MM.1S (cell line): Measurements from ENCODE around the gene CEP63.

ENCODE experiments used
- DNase-seq: peaks from one replicate; pipeline ENCODE4 v3.0.0-alpha.2; 2015
- H2AFZ ChIP-seq: fragments of 300-600 bp; sonication (generic); 2 replicates; pipeline ENCODE4 v1.6.0; 2016; ENCODE audit warnings: antibody characterized with exemption, low read length
- H3F3A ChIP-seq: fragments of 300-600 bp; sonication (generic); 2 replicates; pipeline ENCODE4 v1.6.1; 2016; ENCODE audit warnings: mild to moderate bottlenecking, antibody characterized with exemption, low read length, moderate library complexity, mixed read lengths; ENCODE audit not compliant: insufficient read depth
- H3K27ac ChIP-seq: fragments of 300-600 bp; sonication (generic); 2 replicates; pipeline ENCODE4 v1.5.1; 2016; ENCODE audit warnings: mild to moderate bottlenecking, low read length
- H3K27me3 ChIP-seq: fragments of 300-600 bp; sonication (generic); replicated peaks from 2 replicates; pipeline ENCODE4 v1.6.0; 2016; ENCODE audit warnings: low read length; ENCODE audit not compliant: insufficient read depth
- H3K36me3 ChIP-seq: fragments of 300-600 bp; sonication (generic); replicated peaks from 2 replicates; pipeline ENCODE4 v1.6.1; 2016; ENCODE audit warnings: mild to moderate bottlenecking, low read length, mixed read lengths; ENCODE audit not compliant: insufficient read depth
- H3K4me1 ChIP-seq: fragments of 300-600 bp; sonication (generic); 2 replicates; pipeline ENCODE4 v1.6.1; 2016; ENCODE audit warnings: low read length, mixed read lengths
- H3K4me2 ChIP-seq: fragments of 300-600 bp; sonication (generic); 2 replicates; pipeline ENCODE4 v1.6.0; 2016; ENCODE audit warnings: low read depth, low read length
- H3K4me3 ChIP-seq: fragments of 300-600 bp; sonication (generic); 2 replicates; pipeline ENCODE4 v1.5.1; 2016; ENCODE audit warnings: low read length, mixed read lengths
- H3K79me2 ChIP-seq: fragments of 300-600 bp; sonication (generic); 2 replicates; pipeline ENCODE4 v1.6.1; 2016; ENCODE audit warnings: mixed run types, low read length, mixed read lengths
- H3K9ac ChIP-seq: fragments of 300-600 bp; sonication (generic); 2 replicates; pipeline ENCODE4 v1.6.1; 2016; ENCODE audit warnings: low read length, mixed read lengths
- H3K9me2 ChIP-seq: fragments of 300-600 bp; sonication (generic); replicated peaks from 2 replicates; pipeline ENCODE4 v1.6.1; 2016; ENCODE audit warnings: mild to moderate bottlenecking, low read length, mixed read lengths; ENCODE audit not compliant: insufficient read depth
- H3K9me3 ChIP-seq: fragments of 300-600 bp; sonication (generic); replicated peaks from 2 replicates; pipeline ENCODE4 v1.6.1; 2016; ENCODE audit warnings: mild to moderate bottlenecking, low read length, mixed read lengths; ENCODE audit not compliant: insufficient read depth
- H4K20me1 ChIP-seq: fragments of 300-600 bp; sonication (generic); 2 replicates; pipeline ENCODE4 v1.6.1; 2016; ENCODE audit warnings: mild to moderate bottlenecking, low read length, moderate library complexity, mixed read lengths; ENCODE audit not compliant: insufficient read depth
- CTCF ChIP-seq: fragments of 300-600 bp; sonication (generic); IDR thresholded peaks from 2 replicates; pipeline ENCODE4 v1.5.1; 2016; ENCODE audit warnings: antibody characterized with exemption, low read length, mixed read lengths
- EZH2 ChIP-seq: fragments of 300-600 bp; sonication (generic); optimal IDR thresholded peaks from 2 replicates; pipeline ENCODE3; 2017; ENCODE audit warnings: low read depth, mild to moderate bottlenecking, antibody characterized with exemption, low read length, mixed read lengths
- EZH2phosphoT487 ChIP-seq: fragments of 300-600 bp; sonication (generic); IDR thresholded peaks from 2 replicates; pipeline ENCODE4 v1.6.1; 2018; ENCODE audit warnings: antibody characterized with exemption, low read length

The CEP63 gene

DNA sequence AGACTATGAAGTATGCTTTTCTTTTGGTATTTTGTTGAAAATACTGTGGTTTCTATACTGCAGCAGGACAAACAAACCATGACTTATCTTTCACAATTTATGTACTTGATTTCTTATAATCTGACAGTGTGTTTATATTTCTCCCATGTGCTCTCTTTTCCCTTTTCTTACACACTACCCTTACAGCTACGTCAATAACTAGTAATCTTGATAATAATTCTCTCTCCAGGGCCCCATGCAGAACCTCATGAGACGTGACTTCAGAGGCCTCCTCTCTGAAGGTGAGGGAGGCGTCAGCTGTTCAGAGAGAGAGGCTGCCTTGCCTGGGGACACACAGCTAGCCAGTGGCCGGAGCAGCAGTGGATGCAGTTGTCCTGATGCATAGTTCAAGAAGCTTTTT lies 129.1 kb downstream of the CEP63 start:
- Histone ChIP-seq H3K36me3 (no peaks in the 10 kb centered on the region), H3F3A (no peaks in the 10 kb centered on the region), H3K27ac (no peak overlapping the region), H3K79me2 (no peaks in the 10 kb centered on the region), H3K9me3 (no peaks in the 10 kb centered on the region), H3K4me2 (no peak overlapping the region), H3K27me3 (no peaks in the 10 kb centered on the region), H4K20me1 (no peaks in the 10 kb centered on the region), H3K9me2 (no peaks in the 10 kb centered on the region), H2AFZ (no peak overlapping the region), H3K4me1 (no peaks in the 10 kb centered on the region), H3K4me3 (no peak overlapping the region), H3K9ac (no peak overlapping the region)
- TF ChIP-seq EZH2 (no peak), EZH2phosphoT487 (no peak)
- no peak for DNase-seq

GRCh38 chr3:134615743-134616142 lies 129.9 kb downstream of the CEP63 start:
- DNase-seq: no peak
- no peak overlapping the region for H3K27ac ChIP-seq
- H4K20me1 ChIP-seq: no peaks in the 10 kb centered on the region
- no peaks in the 10 kb centered on the region for H3K4me1 ChIP-seq
- TF ChIP-seq EZH2: no peak
- TF ChIP-seq EZH2phosphoT487: no peak
- TF ChIP-seq CTCF: no peak
- H3K79me2 ChIP-seq: no peaks in the 10 kb centered on the region
- H3K4me2 ChIP-seq: no peak overlapping the region
- no peaks in the 10 kb centered on the region for H3K9me2 ChIP-seq
- no peaks in the 10 kb centered on the region for H3K27me3 ChIP-seq
- H2AFZ ChIP-seq: no peak overlapping the region
- no peaks in the 10 kb centered on the region for H3F3A ChIP-seq
- H3K4me3 ChIP-seq: no peak overlapping the region
- no peak overlapping the region for H3K9ac ChIP-seq
- no peaks in the 10 kb centered on the region for H3K9me3 ChIP-seq
- no peaks in the 10 kb centered on the region for H3K36me3 ChIP-seq

- no peaks in the 10 kb centered on the region for H3K27me3 ChIP-seq
- no peak overlapping the region for H3K4me2 ChIP-seq
These were observed 132.0 kb downstream of the CEP63 start for GRCh38 chr3:134617608-134618477.

More at GRCh38 chr3:134617608-134618477, 132.0 kb downstream of the CEP63 start:
- no peak for TF ChIP-seq EZH2
- TF ChIP-seq CTCF: no peak
- TF ChIP-seq EZH2phosphoT487: no peak
- no peak overlapping the region for H3K27ac ChIP-seq
- H3K9me2 ChIP-seq: no peaks in the 10 kb centered on the region
- H3K4me1 ChIP-seq: peaks cover 15% of the 10 kb centered on the region
- H3K9ac ChIP-seq: no peak overlapping the region
- H3K4me3 ChIP-seq: no peak overlapping the region
- H3F3A ChIP-seq: peaks cover 9% of the 10 kb centered on the region
- no peaks in the 10 kb centered on the region for H3K9me3 ChIP-seq
- no peak overlapping the region for H2AFZ ChIP-seq
- no peaks in the 10 kb centered on the region for H3K79me2 ChIP-seq
- no peaks in the 10 kb centered on the region for H3K36me3 ChIP-seq
- no peaks in the 10 kb centered on the region for H4K20me1 ChIP-seq
- DNase-seq: no peak
